H1 (cell line): ENCODE results near the gene SYNPO. TPM values are rescaled to one million over a fixed set of nuclear protein-coding genes. Genes with fewer than 3 reads are reported as not detected.

Source experiments
- polyA plus RNA-seq, 7 experiments: library from polyadenylated mRNA; depleted of rRNA in 3 of 7; stranded (reverse) in 5 of 7; unstranded in 2 of 7; fragments of >200 nt in 5 of 7; fragments of 200-250 nt in 2 of 7; gene quantifications; 1 replicate in 5 of 7; 2 replicates in 1 of 7; 4 replicates in 1 of 7; pipeline versions ENCODE4 v1.2.1 to v1.2.3, GENCODE V29; 2011 to 2013; ENCODE audit warnings: missing spikeins in 2 of 7, mixed read lengths in 2 of 7
- total RNA-seq: library from RNA; stranded (reverse); fragmentation: NEBNext Ultra II Directional; extraction: Animal tissue kit (Norgen Biotek cat#: 25700); gene quantifications from 2 replicates; pipeline ENCODE4 v1.2.1, GENCODE V29; 2021

Gene SYNPO
- total and polyA plus RNA-seq, 2 of the 8 experiments (the other 6 are each of a cell fraction or from before 2014, with no cell fraction given): 2.3 TPM

Other genes starting within 250 kb of the SYNPO start
- 45.9 and 48.6 TPM in 2 replicates for gene CD74, start 227.8 kb upstream of the SYNPO start, total RNA-seq
- gene CD74, start 227.8 kb upstream of the SYNPO start, polyA plus RNA-seq (2011; rRNA removed): 61.0 and 61.8 TPM in 2 replicates
- 2,548 and 2,599 TPM in 2 replicates for gene RPS14, start 190.9 kb upstream of the SYNPO start, total RNA-seq
- 5,579 and 6,423 TPM in 2 replicates for gene RPS14, start 190.9 kb upstream of the SYNPO start, polyA plus RNA-seq (2011; rRNA removed)
- gene NDST1, start 132.5 kb upstream of the SYNPO start, total RNA-seq: 70.1 and 72.0 TPM in 2 replicates
- gene NDST1, start 132.5 kb upstream of the SYNPO start, polyA plus RNA-seq (2011; rRNA removed): 27.0 and 37.7 TPM in 2 replicates
- gene MYOZ3, start 20.6 kb downstream of the SYNPO start, total RNA-seq: 19.1 and 19.4 TPM in 2 replicates
- gene MYOZ3, start 20.6 kb downstream of the SYNPO start, polyA plus RNA-seq (2011; rRNA removed): 9.6 and 12.4 TPM in 2 replicates
- 33.9 and 34.0 TPM in 2 replicates for gene RBM22, start 60.4 kb downstream of the SYNPO start, total RNA-seq
- gene RBM22, start 60.4 kb downstream of the SYNPO start, polyA plus RNA-seq (2011; rRNA removed): 20.8 TPM in 2 replicates
- gene DCTN4, start 118.4 kb downstream of the SYNPO start, total RNA-seq: 42.5 and 42.7 TPM in 2 replicates
- 17.3 and 20.5 TPM in 2 replicates for gene DCTN4, start 118.4 kb downstream of the SYNPO start, polyA plus RNA-seq (2011; rRNA removed)
- gene SMIM3, start 138.1 kb downstream of the SYNPO start, total RNA-seq: 10.4 and 13.2 TPM in 2 replicates
- 15.7 and 16.4 TPM in 2 replicates for gene SMIM3, start 138.1 kb downstream of the SYNPO start, polyA plus RNA-seq (2011; rRNA removed)
- not detected in 2 replicates for gene IRGM, start 205.9 kb downstream of the SYNPO start, total RNA-seq
- gene IRGM, start 205.9 kb downstream of the SYNPO start, polyA plus RNA-seq (2011; rRNA removed): 0.11 TPM in 2 replicates